Astrocyte of the hippocampus (primary cell): ENCODE measurements around the gene INTS15.

Experiments used
- DNase-seq: peaks from one replicate; pipeline ENCODE4 v3.0.0; 2011; ENCODE audit warnings: low read depth, low spot score

INTS15 gene

GRCh38 chr7:6589829-6590644 is at the start of gene INTS15:
Gene INTS15, plus strand, starts transcription at chr7:6590021. Its CDS starts 263 bp downstream, at chr7:6590284.
- DNase-seq, result peak; percentile 96

- no peak for DNase-seq
Observed at GRCh38 chr7:6542368-6542767, 47.5 kb upstream of the INTS15 start.

- DNase-seq, result no peak
Observed at GRCh38 chr7:6545398-6546126, 44.3 kb upstream of the INTS15 start.

GRCh38 chr7:6546498-6547251 is 43.1 kb upstream of the INTS15 start:
- no peak for DNase-seq

GRCh38 chr7:6547400-6547799 is 42.4 kb upstream of the INTS15 start:
- DNase-seq, result no peak

- DNase-seq, result no peak
Observed at GRCh38 chr7:6551016-6551511, 38.8 kb upstream of the INTS15 start, which contains the start of gene GRID2IP. Gene GRID2IP, minus strand, starts transcription at chr7:6551461. Its CDS starts 25 bp downstream, at chr7:6551436.

- no peak for DNase-seq
Observed at GRCh38 chr7:6553448-6554044, 36.3 kb upstream of the INTS15 start.

- no peak for DNase-seq
Observed at GRCh38 chr7:6554848-6555247, 35.0 kb upstream of the INTS15 start.

GRCh38 chr7:6556196-6556595 is 33.6 kb upstream of the INTS15 start:
- DNase-seq, result no peak

- peak; percentile 23 for DNase-seq
Observed at GRCh38 chr7:6558837-6559236, 31.0 kb upstream of the INTS15 start.

- no peak for DNase-seq
Observed at GRCh38 chr7:6559896-6560295, 29.9 kb upstream of the INTS15 start.

GRCh38 chr7:6562106-6562505 is 27.7 kb upstream of the INTS15 start:
- DNase-seq, result no peak

- peak; percentile 13 for DNase-seq
Observed at GRCh38 chr7:6563936-6564770, 25.7 kb upstream of the INTS15 start.

- no peak for DNase-seq
Observed at GRCh38 chr7:6565655-6566054, 24.2 kb upstream of the INTS15 start.

- DNase-seq, result no peak
Observed at GRCh38 chr7:6567886-6568285, 21.9 kb upstream of the INTS15 start.

GRCh38 chr7:6571160-6571779 is 18.6 kb upstream of the INTS15 start:
- no peak for DNase-seq

GRCh38 chr7:6575281-6576023 is 14.4 kb upstream of the INTS15 start:
- DNase-seq, result no peak

GRCh38 chr7:6576024-6576866 is 13.6 kb upstream of the INTS15 start:
- no peak for DNase-seq
